HepG2 (cell line): Measurements from ENCODE around the gene ZNRD2. TPM values are rescaled to one million over a fixed set of nuclear protein-coding genes. Genes with fewer than 3 reads are reported as not detected.

Source experiments
- ATAC-seq: fragments of 200-7000 bp; cut with Tn5 transposase; 3 replicates; pipeline ENCODE4 v1.9.1; 2020; ENCODE audit warnings: mild to moderate bottlenecking, moderate library complexity
- BruUV-seq: library from RNA; stranded (reverse); fragments of 400-500 nt; replicated peaks from 2 replicates; lab custom pipeline; 2021; lab: Mats Ljungman, UMichigan
- CTCF ChIA-PET: fragments of 300-600 bp; formaldehyde crosslinking; extraction: SDS; loops from one replicate; lab custom pipeline; 2021; ENCODE audit warnings: low total read pairs, inconsistent platforms, low intra/inter-chr PET ratio; lab: Yijun Ruan, JAX
- POLR2A ChIA-PET: fragments of 350-600 bp; sonication (Branson Sonifier 250); formaldehyde crosslinking; loops from one replicate; lab custom pipeline; 2020; ENCODE audit warnings: antibody characterized with exemption, inconsistent platforms; lab: Yijun Ruan, JAX
- DNase-seq: peaks from one replicate; pipeline ENCODE4 v3.0.0-alpha.2; 2015; ENCODE audit warnings: low spot score
- FAIRE-seq: peaks from 3 replicates; lab custom pipeline; 2011; peaks lifted over from hg19 to GRCh38; lab: Jason Lieb, UNC
- H2AFZ ChIP-seq: one replicate; pipeline ENCODE4 v1.6.1; 2011; ENCODE audit warnings: low read length, inconsistent platforms
- H3K27ac ChIP-seq: fragments of 300-600 bp; 3 replicates; pipeline ENCODE4 v1.8.0; 2011; ENCODE audit warnings: mixed run types, mild to moderate bottlenecking, mixed read lengths, low read length, inconsistent platforms; ENCODE audit not compliant: insufficient read depth; ENCODE audit errors: extremely low read length
- H3K27me3 ChIP-seq, 2 experiments: fragments of 200-600 bp in 1 of 2; 2 replicates in 1 of 2; 3 replicates in 1 of 2; pipeline versions ENCODE4 v1.6.0 to v1.8.0; 2011; ENCODE audit warnings: low read length in 2 of 2, mild to moderate bottlenecking in 2 of 2, moderate library complexity in 2 of 2, inconsistent platforms in 1 of 2; ENCODE audit not compliant: insufficient read depth in 2 of 2, control insufficient read depth in 1 of 2
- H3K36me3 ChIP-seq, 2 experiments: fragments of 200-600 bp in 1 of 2; replicated peaks in 1 of 2; 2 replicates in 1 of 2; 3 replicates in 1 of 2; pipeline versions ENCODE4 v1.5.1 to v1.8.0; 2011; ENCODE audit warnings: low read length in 2 of 2, inconsistent platforms in 1 of 2; ENCODE audit not compliant: insufficient read depth in 2 of 2, control insufficient read depth in 1 of 2
- H3K4me1 ChIP-seq: 2 replicates; pipeline ENCODE4 v1.5.1; 2012; ENCODE audit warnings: low read length, inconsistent platforms; ENCODE audit not compliant: insufficient read depth
- H3K4me2 ChIP-seq: 2 replicates; pipeline ENCODE4 v1.6.0; 2011; ENCODE audit warnings: low read depth, low read length, inconsistent platforms
- H3K4me3 ChIP-seq, 3 experiments: fragments of 200-600 bp in 1 of 3; sonication (generic), shearing (Covaris generic) in 1 of 3; replicated peaks in 1 of 3; 2 replicates each; pipeline ENCODE4 v1.5.1; 2011 to 2016; ENCODE audit warnings: low read length in 3 of 3, inconsistent platforms in 2 of 3, low read depth in 2 of 3, mild to moderate bottlenecking in 2 of 3, control low read depth in 1 of 3, mixed read lengths in 1 of 3; ENCODE audit not compliant: insufficient read depth in 1 of 3
- H3K79me2 ChIP-seq: one replicate; pipeline ENCODE4 v1.6.1; 2011; ENCODE audit warnings: low read length, inconsistent platforms; ENCODE audit not compliant: insufficient read depth
- H3K9ac ChIP-seq: 2 replicates; pipeline ENCODE4 v1.6.0; 2011; ENCODE audit warnings: mild to moderate bottlenecking, low read depth, low read length, inconsistent platforms; ENCODE audit not compliant: insufficient read depth
- H3K9me3 ChIP-seq: 2 replicates; pipeline ENCODE4 v1.5.1; 2012; ENCODE audit warnings: mild to moderate bottlenecking, low read length
- H4K20me1 ChIP-seq: 2 replicates; pipeline ENCODE4 v1.6.0; 2011; ENCODE audit warnings: inconsistent platforms, mild to moderate bottlenecking, low read length, moderate library complexity; ENCODE audit not compliant: insufficient read depth
- DMAP1 ChIP-seq: IDR thresholded peaks from 2 replicates; pipeline ENCODE4 v1.6.1; 2016
- ELF3 ChIP-seq: IDR thresholded peaks from 2 replicates; pipeline ENCODE4 v1.6.1; 2016; ENCODE audit warnings: missing genetic modification reagents, missing compliant biosample characterization
- HNF4A ChIP-seq: sonication (generic); formaldehyde crosslinking; IDR thresholded peaks from 2 replicates; pipeline ENCODE4 v1.4.0; 2020; ENCODE audit warnings: missing genetic modification reagents
- ISX ChIP-seq: sonication (generic); formaldehyde crosslinking; conservative IDR thresholded peaks from 2 replicates; pipeline ENCODE4 v1.5.0; 2020; ENCODE audit warnings: missing genetic modification reagents
- PRMT3 ChIP-seq: sonication (generic); formaldehyde crosslinking; IDR thresholded peaks from 2 replicates; pipeline ENCODE4 v1.8.1; 2022; ENCODE audit warnings: low read depth, mild to moderate bottlenecking, moderate library complexity, missing genetic modification reagents, borderline replicate concordance
- RORA ChIP-seq: sonication (generic); formaldehyde crosslinking; IDR thresholded peaks from 2 replicates; pipeline ENCODE4 v1.5.0; 2020; ENCODE audit warnings: mild to moderate bottlenecking, missing genetic modification reagents, moderate library complexity
- RXRB ChIP-seq: IDR thresholded peaks from 2 replicates; pipeline ENCODE4 v1.6.1; 2016; ENCODE audit warnings: borderline replicate concordance, missing genetic modification reagents, missing compliant biosample characterization
- SOX6 ChIP-seq, 2 experiments: fragments of 450-650 bp in 1 of 2; sonication (generic) in 1 of 2; formaldehyde crosslinking in 1 of 2; IDR thresholded peaks; 2 replicates each; pipeline versions ENCODE4 v1.4.0 to v1.6.1; 2017 to 2020; ENCODE audit warnings: antibody characterized with exemption in 1 of 2, mild to moderate bottlenecking in 1 of 2, missing genetic modification reagents in 1 of 2
- TOPORS ChIP-seq: sonication (generic); formaldehyde crosslinking; IDR thresholded peaks from 2 replicates; pipeline ENCODE4 v1.8.0; 2023; ENCODE audit warnings: mild to moderate bottlenecking, missing genetic modification reagents
- ZNF264 ChIP-seq: sonication (generic); formaldehyde crosslinking; IDR thresholded peaks from 2 replicates; pipeline ENCODE4 v1.4.0; 2020; ENCODE audit warnings: missing genetic modification reagents
- ZNF317 ChIP-seq: sonication (generic); formaldehyde crosslinking; IDR thresholded peaks from 2 replicates; pipeline ENCODE4 v1.5.0; 2020; ENCODE audit warnings: mild to moderate bottlenecking, missing genetic modification reagents
- ZNF44 ChIP-seq: sonication (generic); formaldehyde crosslinking; IDR thresholded peaks from 2 replicates; pipeline ENCODE4 v1.5.1; 2020; ENCODE audit warnings: mild to moderate bottlenecking, missing genetic modification reagents
- ZNF468 ChIP-seq: sonication (generic); formaldehyde crosslinking; IDR thresholded peaks from 2 replicates; pipeline ENCODE4 v1.8.0; 2022; ENCODE audit warnings: mild to moderate bottlenecking, moderate library complexity, missing genetic modification reagents
- ZNF569 ChIP-seq: sonication (generic); formaldehyde crosslinking; IDR thresholded peaks from 2 replicates; pipeline ENCODE4 v1.5.0; 2020; ENCODE audit warnings: mild to moderate bottlenecking, missing genetic modification reagents, moderate library complexity, borderline replicate concordance
- ZNF607 ChIP-seq: sonication (generic); formaldehyde crosslinking; IDR thresholded peaks from 2 replicates; pipeline ENCODE4 v1.5.1; 2020; ENCODE audit warnings: missing genetic modification reagents, mild to moderate bottlenecking, borderline replicate concordance
- ZNF746 ChIP-seq: sonication (generic); formaldehyde crosslinking; IDR thresholded peaks from 2 replicates; pipeline ENCODE4 v1.8.0; 2022; ENCODE audit warnings: mild to moderate bottlenecking, missing genetic modification reagents
- ZSCAN25 ChIP-seq: sonication (generic); formaldehyde crosslinking; IDR thresholded peaks from 2 replicates; pipeline ENCODE4 v1.8.0; 2022; ENCODE audit warnings: mild to moderate bottlenecking, missing genetic modification reagents
- WGBS: methylation state at CpG from one replicate; pipeline ENCODE4 v1.1.6; 2017; ENCODE audit warnings: low lambda C conversion rate; 5-methylcytosine and 5-hydroxymethylcytosine counted together
- in situ Hi-C: cut with HindIII; loops from 2 replicates; pipeline ENCODE4 v1.10.0; 2017; ENCODE audit warnings: low pct_unique_long_range_greater_than_20kb; ENCODE audit not compliant: extremely low pct_ligation_motif_present
- intact Hi-C: fragments of 100-400 bp; cut with micrococcal nuclease; formaldehyde crosslinking; loops from one replicate; pipeline ENCODE4 v1.10.0; 2022; ENCODE audit not compliant: unreplicated experiment
- polyA plus RNA-seq, 8 experiments: library from polyadenylated mRNA; depleted of rRNA in 3 of 8; stranded (reverse) in 7 of 8; unstranded in 1 of 8; fragments of >200 nt; fragmentation: Illumina TruSeq in 4 of 8; extraction: Trizol in 4 of 8; gene quantifications; 2 replicates each; pipeline versions ENCODE4 v1.2.1 to v1.2.3, GENCODE V29; 2011 to 2016; ENCODE audit warnings: low read depth in 4 of 8, missing spikeins in 1 of 8, mixed read lengths in 1 of 8; ENCODE audit not compliant: insufficient read depth in 1 of 8
- total RNA-seq, 5 experiments: library from RNA; depleted of rRNA; stranded (reverse); fragments of >200 nt; fragmentation: Illumina TruSeq; extraction: Trizol; gene quantifications; 2 replicates each; pipeline ENCODE4 v1.2.3, GENCODE V29; 2016; ENCODE audit warnings: low read depth in 1 of 5
- TF ChIP-seq, protein P1 (sequence below), 2 experiments: sonication (generic) in 1 of 2; formaldehyde crosslinking in 1 of 2; IDR thresholded peaks; 2 replicates each; pipeline versions ENCODE4 v1.5.1 to v1.6.1; 2011 to 2020; ENCODE audit warnings: borderline replicate concordance in 1 of 2, low read depth in 1 of 2, low read length in 1 of 2, mild to moderate bottlenecking in 1 of 2, missing genetic modification reagents in 1 of 2, moderate library complexity in 1 of 2
- TF ChIP-seq, protein P2 (sequence below): sonication (generic); formaldehyde crosslinking; IDR thresholded peaks from 2 replicates; pipeline ENCODE4 v1.4.0; 2020; ENCODE audit warnings: missing genetic modification reagents, mild to moderate bottlenecking, borderline replicate concordance

ZNRD2 gene
- total and polyA plus RNA-seq, 2 of the 13 experiments (the other 11 are each of a cell fraction or from before 2014, with no cell fraction given): 29.2 to 34.0 TPM

DNA sequence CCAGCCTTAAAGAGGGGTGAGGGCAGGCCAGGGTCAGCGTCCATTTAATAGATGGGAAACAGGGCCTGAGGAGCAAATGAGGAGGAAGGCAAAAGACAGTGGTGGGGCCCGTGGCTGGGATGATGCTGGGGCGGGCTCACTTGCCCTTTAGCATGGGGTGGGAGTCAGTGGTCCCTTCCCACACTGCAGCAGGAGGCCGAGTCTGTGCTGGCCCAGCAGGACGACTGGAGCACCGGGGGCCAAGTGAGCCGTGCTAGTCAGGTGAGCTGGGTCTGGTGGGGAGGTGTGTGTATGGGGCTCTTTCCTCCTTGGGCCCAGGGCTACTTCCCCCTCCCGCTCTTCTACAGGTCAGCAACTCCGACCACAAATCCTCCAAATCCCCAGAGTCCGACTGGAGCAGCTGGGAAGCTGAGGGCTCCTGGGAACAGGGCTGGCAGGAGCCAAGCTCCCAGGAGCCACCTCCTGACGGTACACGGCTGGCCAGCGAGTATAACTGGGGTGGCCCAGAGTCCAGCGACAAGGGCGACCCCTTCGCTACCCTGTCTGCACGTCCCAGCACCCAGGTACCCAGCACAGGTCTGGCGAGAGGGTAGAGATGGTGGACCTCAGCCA lies 32.6 kb upstream of the ZNRD2 start:
- no peak for TF ChIP-seq ZNF569 (CRISPR knock-in tag)
- TF ChIP-seq, protein P1, sequence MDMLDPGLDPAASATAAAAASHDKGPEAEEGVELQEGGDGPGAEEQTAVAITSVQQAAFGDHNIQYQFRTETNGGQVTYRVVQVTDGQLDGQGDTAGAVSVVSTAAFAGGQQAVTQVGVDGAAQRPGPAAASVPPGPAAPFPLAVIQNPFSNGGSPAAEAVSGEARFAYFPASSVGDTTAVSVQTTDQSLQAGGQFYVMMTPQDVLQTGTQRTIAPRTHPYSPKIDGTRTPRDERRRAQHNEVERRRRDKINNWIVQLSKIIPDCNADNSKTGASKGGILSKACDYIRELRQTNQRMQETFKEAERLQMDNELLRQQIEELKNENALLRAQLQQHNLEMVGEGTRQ (IDR thresholded peaks at IDR 0.05; ENCODE audit: low read depth, low read length): no peak
- TF ChIP-seq, protein P1 (CRISPR knock-in tag; IDR thresholded peaks at IDR 0.05; ENCODE audit: borderline replicate concordance): no peak
- TF ChIP-seq ZNF264 (CRISPR knock-in tag): no peak
- TF ChIP-seq RORA (CRISPR knock-in tag): no peak
- TF ChIP-seq, protein P2, sequence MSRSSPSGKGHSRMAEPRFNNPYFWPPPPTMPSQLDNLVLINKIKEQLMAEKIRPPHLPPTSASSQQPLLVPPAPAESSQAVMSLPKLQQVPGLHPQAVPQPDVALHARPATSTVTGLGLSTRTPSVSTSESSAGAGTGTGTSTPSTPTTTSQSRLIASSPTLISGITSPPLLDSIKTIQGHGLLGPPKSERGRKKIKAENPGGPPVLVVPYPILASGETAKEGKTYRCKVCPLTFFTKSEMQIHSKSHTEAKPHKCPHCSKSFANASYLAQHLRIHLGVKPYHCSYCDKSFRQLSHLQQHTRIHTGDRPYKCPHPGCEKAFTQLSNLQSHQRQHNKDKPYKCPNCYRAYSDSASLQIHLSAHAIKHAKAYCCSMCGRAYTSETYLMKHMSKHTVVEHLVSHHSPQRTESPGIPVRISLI (CRISPR knock-in tag): no peak
- TF ChIP-seq ZNF746 (CRISPR knock-in tag): no peak
- TF ChIP-seq TOPORS (CRISPR knock-in tag): no peak
- TF ChIP-seq SOX6 (IDR thresholded peaks at IDR 0.05): no peak
- TF ChIP-seq SOX6 (CRISPR knock-in tag; IDR thresholded peaks at IDR 0.05): no peak
- TF ChIP-seq ZNF317 (CRISPR knock-in tag): no peak
- no peak for TF ChIP-seq ELF3 (CRISPR knock-in tag)
- no peak for TF ChIP-seq DMAP1 (CRISPR knock-in tag)
- TF ChIP-seq ZSCAN25 (CRISPR knock-in tag): no peak
- TF ChIP-seq PRMT3 (CRISPR knock-in tag): no peak
- no peak for TF ChIP-seq ISX (CRISPR knock-in tag)
- no peak for TF ChIP-seq ZNF44 (CRISPR knock-in tag)
- TF ChIP-seq HNF4A (CRISPR knock-in tag): no peak
- no peak for TF ChIP-seq RXRB
- no peak for TF ChIP-seq ZNF468
- TF ChIP-seq ZNF607: no peak
- TSS peak; percentile 30 for BruUV-seq
- POLR2A ChIA-PET: interaction anchor here (1.1 to 1.7 kb wide), 3 partner anchors 8 to 14 kb away, joined by 4 to 7 read pairs (median 5); partner anchors contain the start of gene SCYL1

More for the DNA sequence above, 32.6 kb upstream of the ZNRD2 start:
- Histone ChIP-seq H3K36me3 (peaks cover 18 to 39% of the 10 kb centered on the region in 2 experiments; a peak in 4 of 5 replicates), H3K79me2 (no peaks in the 10 kb centered on the region), H3K4me3 (no peak overlapping the region), H3K27ac (no peak overlapping the region), H3K9ac (no peak overlapping the region), H4K20me1 (no peaks in the 10 kb centered on the region), H3K4me1 (no peaks in the 10 kb centered on the region), H3K9me3 (no peaks in the 10 kb centered on the region), H2AFZ (no peak overlapping the region), H3K4me2 (no peak overlapping the region), H3K27me3 (no peaks in the 10 kb centered on the region)
- CTCF ChIA-PET: no interaction called here
- intact Hi-C loops: no loop called here
- ATAC-seq (no peak), FAIRE-seq (no peak), DNase-seq (no peak)
- WGBS: 95% methylated on average over 10 of the region's 18 CpGs
- in situ Hi-C loops: no loop called here
